ENCODE data around the gene ADD1.

ADD1 gene

GRCh38 chr4:2924765-2925301 lies 81.2 kb downstream of the ADD1 start:
- no peak for DNase-seq

- no peak for DNase-seq
These were observed 81.9 kb downstream of the ADD1 start for GRCh38 chr4:2925496-2925895.

- no peak for DNase-seq
These were observed 82.6 kb downstream of the ADD1 start for GRCh38 chr4:2925931-2926860.

- DNase-seq: no peak
These were observed 83.5 kb downstream of the ADD1 start for GRCh38 chr4:2927016-2927695.

- no peak for DNase-seq
These were observed 84.0 kb downstream of the ADD1 start for GRCh38 chr4:2927696-2928075.

GRCh38 chr4:2928242-2929176 lies 84.9 kb downstream of the ADD1 start:
- no peak for DNase-seq

- DNase-seq: no peak
These were observed 85.8 kb downstream of the ADD1 start for GRCh38 chr4:2929469-2929868.

- no peak for DNase-seq
These were observed 86.6 kb downstream of the ADD1 start for GRCh38 chr4:2930135-2930757.

- DNase-seq: no peak
These were observed 87.3 kb downstream of the ADD1 start for GRCh38 chr4:2930758-2931511.

- no peak for DNase-seq
These were observed 88.1 kb downstream of the ADD1 start for GRCh38 chr4:2931512-2932301.

- DNase-seq: no peak
These were observed 88.8 kb downstream of the ADD1 start for GRCh38 chr4:2932321-2932950.

- no peak for DNase-seq
These were observed 89.4 kb downstream of the ADD1 start for GRCh38 chr4:2932951-2933565.

GRCh38 chr4:2933566-2934076 lies 90.0 kb downstream of the ADD1 start:
- no peak for DNase-seq

- peak in 1 of 2 experiments; percentile 30 for DNase-seq
These were observed 90.6 kb downstream of the ADD1 start for GRCh38 chr4:2934077-2934812.

GRCh38 chr4:2934813-2935761 lies 91.4 kb downstream of the ADD1 start:
- DNase-seq: peak; percentile 43 to 81

GRCh38 chr4:2935762-2936743 lies 92.4 kb downstream of the ADD1 start:
- peak; percentile 65 to 77 for DNase-seq

All from SW 1271 (cell line).